Measurements from ENCODE around the gene C15orf40.
"Not testable (repeated sequence)": the region's sequence is repeated elsewhere in the genome, so short reads cannot be mapped to it uniquely, and the experiment has no call there.

C15orf40 gene

GRCh38 chr15:83011271-83012075, at the start of gene C15orf40:
Gene C15orf40 (minus strand): TSS chr15:83011639. CDS start chr15:83011607, 32 bp downstream.
- H3K4me1 ChIP-seq (ENCODE audit: control insufficient read depth, insufficient read depth, low read length): peaks cover 15% of the 10 kb centered on the region
- peak within 1 kb of the TSS; percentile 86 for H3K27ac ChIP-seq (ENCODE audit: low read depth, low read length)
- H3K27me3 ChIP-seq (ENCODE audit: control insufficient read depth, insufficient read depth, low read length): no peaks in the 10 kb centered on the region
- H3K9ac ChIP-seq (ENCODE audit: low read depth, low read length): peak within 1 kb of the TSS; percentile 84
- peak within 1 kb of the TSS; percentile 93 for H3K4me3 ChIP-seq (ENCODE audit: low read depth, low read length)
- H3K9me3 ChIP-seq (ENCODE audit: control insufficient read depth, insufficient read depth, low read length): no peaks in the 10 kb centered on the region
- H3K36me3 ChIP-seq (ENCODE audit: control insufficient read depth, insufficient read depth, low read length): peaks cover 33% of the 10 kb centered on the region

- Histone ChIP-seq H3K27me3 (ENCODE audit: control insufficient read depth, insufficient read depth, low read length) (no peaks in the 10 kb centered on the region), H3K36me3 (ENCODE audit: control insufficient read depth, insufficient read depth, low read length) (peaks cover 51% of the 10 kb centered on the region), H3K9me3 (ENCODE audit: control insufficient read depth, insufficient read depth, low read length) (no peaks in the 10 kb centered on the region), H3K4me1 (ENCODE audit: control insufficient read depth, insufficient read depth, low read length) (peaks cover 18% of the 10 kb centered on the region), H3K4me3 (ENCODE audit: low read depth, low read length) (no peak overlapping the region; the same call in 1 of the 2 replicates), H3K9ac (ENCODE audit: low read depth, low read length) (no peak overlapping the region; the same call in 1 of the 2 replicates), H3K27ac (ENCODE audit: low read depth, low read length) (peak overlapping the region; percentile 73)
These were observed 46.4 kb upstream of the C15orf40 start for GRCh38 chr15:83057696-83058376.

DNA sequence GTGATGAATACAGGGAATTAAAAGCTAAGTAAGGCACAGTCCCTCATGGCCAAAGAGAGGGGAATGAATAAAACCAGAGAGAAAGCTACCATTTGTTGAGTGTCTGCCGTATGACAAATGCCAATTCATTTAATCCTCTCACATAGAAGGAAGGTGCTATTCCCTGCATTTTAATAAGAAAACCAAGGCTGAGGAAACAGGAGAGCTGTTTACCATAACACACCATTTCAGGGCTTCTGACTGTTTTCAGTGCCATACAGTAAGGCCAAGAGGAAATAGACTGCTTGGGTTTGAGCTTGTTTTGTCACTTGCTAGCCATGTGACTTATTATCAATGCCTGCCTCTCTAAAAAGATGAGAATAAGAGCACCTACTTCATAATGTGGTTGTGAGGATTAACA, 45.6 kb upstream of the C15orf40 start:
- peak overlapping the region; percentile 73 for H3K27ac ChIP-seq (ENCODE audit: low read depth, low read length)

GRCh38 chr15:83053151-83053550, 41.7 kb upstream of the C15orf40 start:
- Histone ChIP-seq H3K36me3 (ENCODE audit: control insufficient read depth, insufficient read depth, low read length) (peaks cover 77% of the 10 kb centered on the region), H3K9me3 (ENCODE audit: control insufficient read depth, insufficient read depth, low read length) (no peaks in the 10 kb centered on the region), H3K27me3 (ENCODE audit: control insufficient read depth, insufficient read depth, low read length) (no peaks in the 10 kb centered on the region), H3K4me3 (ENCODE audit: low read depth, low read length) (no peak overlapping the region), H3K4me1 (ENCODE audit: control insufficient read depth, insufficient read depth, low read length) (peaks cover 16% of the 10 kb centered on the region), H3K9ac (ENCODE audit: low read depth, low read length) (no peak overlapping the region), H3K27ac (ENCODE audit: low read depth, low read length) (no peak overlapping the region)

More for the DNA sequence above, 45.6 kb upstream of the C15orf40 start:
- H3K9me3 ChIP-seq (ENCODE audit: control insufficient read depth, insufficient read depth, low read length): no peaks in the 10 kb centered on the region
- H3K36me3 ChIP-seq (ENCODE audit: control insufficient read depth, insufficient read depth, low read length): peaks cover 51% of the 10 kb centered on the region
- H3K27me3 ChIP-seq (ENCODE audit: control insufficient read depth, insufficient read depth, low read length): no peaks in the 10 kb centered on the region
- no peak overlapping the region for H3K9ac ChIP-seq (ENCODE audit: low read depth, low read length)
- peaks cover 17% of the 10 kb centered on the region for H3K4me1 ChIP-seq (ENCODE audit: control insufficient read depth, insufficient read depth, low read length)
- H3K4me3 ChIP-seq (ENCODE audit: low read depth, low read length): peak overlapping the region; percentile 7; the same call in 1 of the 2 replicates

DNA sequence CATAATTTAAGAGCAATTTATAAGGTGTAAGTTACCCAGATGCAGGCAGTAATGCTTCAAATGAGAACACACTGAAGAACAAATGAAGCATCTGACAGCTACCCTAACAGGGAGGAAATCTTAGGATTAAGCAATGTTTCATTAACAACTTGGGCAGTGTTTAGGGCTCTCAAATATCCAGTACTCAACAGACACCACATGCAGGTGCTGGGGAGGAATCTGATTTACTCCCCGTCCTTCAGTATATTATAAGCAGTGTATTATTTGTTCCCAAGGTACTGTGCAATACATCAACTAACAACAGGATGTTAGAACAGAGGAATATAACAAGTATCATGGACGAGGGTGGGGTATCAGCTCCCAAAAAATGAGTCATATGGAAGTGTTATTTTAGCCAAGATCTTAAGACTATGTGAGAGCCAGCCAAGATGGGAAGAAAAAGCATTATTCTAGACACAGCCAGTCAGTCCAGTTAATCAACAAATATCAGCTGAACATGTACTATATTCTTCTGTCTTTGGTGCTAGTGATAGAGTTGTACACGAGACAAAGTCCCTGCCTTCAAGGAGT, 35.2 kb upstream of the C15orf40 start:
- H3K36me3 ChIP-seq (ENCODE audit: control insufficient read depth, insufficient read depth, low read length): peaks cover 85% of the 10 kb centered on the region
- H3K4me1 ChIP-seq (ENCODE audit: control insufficient read depth, insufficient read depth, low read length): no peaks in the 10 kb centered on the region
- no peak overlapping the region for H3K27ac ChIP-seq (ENCODE audit: low read depth, low read length)
- H3K4me3 ChIP-seq (ENCODE audit: low read depth, low read length): no peak overlapping the region
- no peaks in the 10 kb centered on the region for H3K9me3 ChIP-seq (ENCODE audit: control insufficient read depth, insufficient read depth, low read length)
- no peaks in the 10 kb centered on the region for H3K27me3 ChIP-seq (ENCODE audit: control insufficient read depth, insufficient read depth, low read length)
- no peak overlapping the region for H3K9ac ChIP-seq (ENCODE audit: low read depth, low read length)

DNA sequence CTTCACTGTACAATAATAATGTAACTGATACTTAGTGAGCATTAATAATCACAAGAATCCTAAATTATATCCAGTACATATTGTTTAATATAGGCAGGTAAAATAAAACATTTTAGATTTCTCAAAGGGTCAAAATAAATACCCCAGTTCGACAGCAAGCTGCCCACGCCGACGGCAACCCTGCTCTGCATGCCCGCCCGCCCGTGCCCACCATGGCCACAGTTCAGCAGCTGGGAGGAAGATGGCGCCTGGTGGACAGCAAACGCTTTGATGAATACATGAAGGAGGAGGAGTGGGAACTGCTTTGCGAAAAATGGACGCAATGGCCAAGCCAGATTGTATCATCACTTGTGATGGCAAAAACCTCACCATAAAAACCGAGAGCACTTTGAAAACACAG, 32.7 kb upstream of the C15orf40 start:
- Histone ChIP-seq H3K9me3 (ENCODE audit: control insufficient read depth, insufficient read depth, low read length) (no peaks in the 10 kb centered on the region), H3K9ac (ENCODE audit: low read depth, low read length) (no peak overlapping the region), H3K4me3 (ENCODE audit: low read depth, low read length) (no peak overlapping the region), H3K27ac (ENCODE audit: low read depth, low read length) (no peak overlapping the region), H3K27me3 (ENCODE audit: control insufficient read depth, insufficient read depth, low read length) (no peaks in the 10 kb centered on the region), H3K36me3 (ENCODE audit: control insufficient read depth, insufficient read depth, low read length) (peaks cover 82% of the 10 kb centered on the region), H3K4me1 (ENCODE audit: control insufficient read depth, insufficient read depth, low read length) (no peaks in the 10 kb centered on the region)

GRCh38 chr15:83039206-83039605, 27.8 kb upstream of the C15orf40 start:
- Histone ChIP-seq H3K9me3 (ENCODE audit: control insufficient read depth, insufficient read depth, low read length) (no peaks in the 10 kb centered on the region), H3K27ac (ENCODE audit: low read depth, low read length) (no peak overlapping the region), H3K27me3 (ENCODE audit: control insufficient read depth, insufficient read depth, low read length) (no peaks in the 10 kb centered on the region), H3K4me1 (ENCODE audit: control insufficient read depth, insufficient read depth, low read length) (no peaks in the 10 kb centered on the region), H3K4me3 (ENCODE audit: low read depth, low read length) (no peak overlapping the region), H3K36me3 (ENCODE audit: control insufficient read depth, insufficient read depth, low read length) (peaks cover 46% of the 10 kb centered on the region), H3K9ac (ENCODE audit: low read depth, low read length) (no peak overlapping the region)

GRCh38 chr15:83036253-83036652, 24.8 kb upstream of the C15orf40 start:
- Histone ChIP-seq H3K27me3 (ENCODE audit: control insufficient read depth, insufficient read depth, low read length) (no peaks in the 10 kb centered on the region), H3K4me3 (ENCODE audit: low read depth, low read length) (no peak overlapping the region), H3K9me3 (ENCODE audit: control insufficient read depth, insufficient read depth, low read length) (no peaks in the 10 kb centered on the region), H3K27ac (ENCODE audit: low read depth, low read length) (no peak overlapping the region), H3K4me1 (ENCODE audit: control insufficient read depth, insufficient read depth, low read length) (no peaks in the 10 kb centered on the region), H3K36me3 (ENCODE audit: control insufficient read depth, insufficient read depth, low read length) (peaks cover 35% of the 10 kb centered on the region), H3K9ac (ENCODE audit: low read depth, low read length) (no peak overlapping the region)

DNA sequence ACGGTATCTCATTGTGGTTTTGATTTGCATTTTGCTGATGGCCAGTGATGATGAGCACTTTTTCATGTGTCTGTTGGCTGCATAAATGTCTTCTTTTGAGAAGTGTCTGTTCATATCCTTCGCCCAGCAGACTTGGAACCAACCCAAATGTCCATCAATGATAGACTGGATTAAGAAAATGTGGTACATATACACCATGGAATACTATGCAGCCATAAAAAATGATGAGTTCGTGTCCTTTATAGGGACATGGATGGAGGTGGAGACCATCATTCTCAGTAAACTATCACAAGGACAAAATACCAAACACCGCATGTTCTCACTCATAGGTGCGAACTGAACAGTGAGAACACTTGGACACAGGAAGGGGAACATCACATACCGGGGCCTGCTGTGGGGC, 19.8 kb upstream of the C15orf40 start:
- H3K27me3 ChIP-seq (ENCODE audit: control insufficient read depth, insufficient read depth, low read length); H3K27ac ChIP-seq (ENCODE audit: low read depth, low read length); H3K4me3 ChIP-seq (ENCODE audit: low read depth, low read length); H3K9ac ChIP-seq (ENCODE audit: low read depth, low read length); H3K4me1 ChIP-seq (ENCODE audit: control insufficient read depth, insufficient read depth, low read length); H3K9me3 ChIP-seq (ENCODE audit: control insufficient read depth, insufficient read depth, low read length): not testable (repeated sequence)
- peaks cover 44% of the 10 kb centered on the region for H3K36me3 ChIP-seq (ENCODE audit: control insufficient read depth, insufficient read depth, low read length)

GRCh38 chr15:83030021-83030420, 18.6 kb upstream of the C15orf40 start:
- no peaks in the 10 kb centered on the region; the same call in 1 of the 2 replicates for H3K4me1 ChIP-seq (ENCODE audit: control insufficient read depth, insufficient read depth, low read length)
- no peaks in the 10 kb centered on the region for H3K27me3 ChIP-seq (ENCODE audit: control insufficient read depth, insufficient read depth, low read length)
- H3K27ac ChIP-seq (ENCODE audit: low read depth, low read length): no peak overlapping the region
- peaks cover 45% of the 10 kb centered on the region for H3K36me3 ChIP-seq (ENCODE audit: control insufficient read depth, insufficient read depth, low read length)
- no peak overlapping the region for H3K4me3 ChIP-seq (ENCODE audit: low read depth, low read length)
- H3K9ac ChIP-seq (ENCODE audit: low read depth, low read length): no peak overlapping the region
- no peaks in the 10 kb centered on the region for H3K9me3 ChIP-seq (ENCODE audit: control insufficient read depth, insufficient read depth, low read length)

GRCh38 chr15:83018436-83018835, 7.0 kb upstream of the C15orf40 start:
- H3K9me3 ChIP-seq (ENCODE audit: control insufficient read depth, insufficient read depth, low read length): no peaks in the 10 kb centered on the region

More at GRCh38 chr15:83018436-83018835, 7.0 kb upstream of the C15orf40 start:
- H3K4me1 ChIP-seq (ENCODE audit: control insufficient read depth, insufficient read depth, low read length): no peaks in the 10 kb centered on the region
- no peak overlapping the region for H3K4me3 ChIP-seq (ENCODE audit: low read depth, low read length)
- H3K27ac ChIP-seq (ENCODE audit: low read depth, low read length): no peak overlapping the region
- peaks cover 53% of the 10 kb centered on the region for H3K36me3 ChIP-seq (ENCODE audit: control insufficient read depth, insufficient read depth, low read length)
- H3K9ac ChIP-seq (ENCODE audit: low read depth, low read length): no peak overlapping the region
- no peaks in the 10 kb centered on the region for H3K27me3 ChIP-seq (ENCODE audit: control insufficient read depth, insufficient read depth, low read length)

Data from HUES48 (cell line).